ENCODE data around the gene PGLYRP1.
A peak's percentile ranks its signal among the peaks of the same experiment; 100 is the strongest.

The PGLYRP1 gene

GRCh38 chr19:46009530-46010510, 13.0 kb downstream of the PGLYRP1 start:
- no peak overlapping the region for H3K27ac ChIP-seq
- DNase-seq (ENCODE audit: low read depth, low spot score) = no peak

DNA sequence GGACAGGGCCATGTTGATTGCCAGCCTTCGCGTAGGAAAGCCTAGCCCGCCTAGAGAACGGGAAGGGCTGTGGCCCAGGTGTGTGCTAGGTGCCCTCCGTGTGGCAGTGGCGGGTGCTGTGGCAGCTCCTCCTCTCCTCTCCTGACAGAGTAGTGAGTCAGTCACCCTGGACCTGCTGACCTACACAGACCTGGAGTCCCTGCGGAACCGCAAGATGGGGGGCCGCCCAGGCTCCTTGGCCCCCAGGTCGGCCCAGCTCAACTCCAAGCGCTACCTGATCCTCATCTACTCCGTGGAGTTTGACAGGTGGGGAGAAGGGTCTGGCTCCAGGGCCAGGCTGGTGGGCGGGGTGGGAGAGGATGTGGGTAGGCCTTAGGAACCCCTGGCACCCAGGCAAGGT, 16.4 kb downstream of the PGLYRP1 start:
- DNase-seq (ENCODE audit: low read depth, low spot score) = no peak
- H3K27ac ChIP-seq = no peak overlapping the region

- no peak for DNase-seq (ENCODE audit: low read depth, low spot score)
- no peak overlapping the region for H3K27ac ChIP-seq
Measured at GRCh38 chr19:46002678-46003275, 20.1 kb downstream of the PGLYRP1 start.

DNA sequence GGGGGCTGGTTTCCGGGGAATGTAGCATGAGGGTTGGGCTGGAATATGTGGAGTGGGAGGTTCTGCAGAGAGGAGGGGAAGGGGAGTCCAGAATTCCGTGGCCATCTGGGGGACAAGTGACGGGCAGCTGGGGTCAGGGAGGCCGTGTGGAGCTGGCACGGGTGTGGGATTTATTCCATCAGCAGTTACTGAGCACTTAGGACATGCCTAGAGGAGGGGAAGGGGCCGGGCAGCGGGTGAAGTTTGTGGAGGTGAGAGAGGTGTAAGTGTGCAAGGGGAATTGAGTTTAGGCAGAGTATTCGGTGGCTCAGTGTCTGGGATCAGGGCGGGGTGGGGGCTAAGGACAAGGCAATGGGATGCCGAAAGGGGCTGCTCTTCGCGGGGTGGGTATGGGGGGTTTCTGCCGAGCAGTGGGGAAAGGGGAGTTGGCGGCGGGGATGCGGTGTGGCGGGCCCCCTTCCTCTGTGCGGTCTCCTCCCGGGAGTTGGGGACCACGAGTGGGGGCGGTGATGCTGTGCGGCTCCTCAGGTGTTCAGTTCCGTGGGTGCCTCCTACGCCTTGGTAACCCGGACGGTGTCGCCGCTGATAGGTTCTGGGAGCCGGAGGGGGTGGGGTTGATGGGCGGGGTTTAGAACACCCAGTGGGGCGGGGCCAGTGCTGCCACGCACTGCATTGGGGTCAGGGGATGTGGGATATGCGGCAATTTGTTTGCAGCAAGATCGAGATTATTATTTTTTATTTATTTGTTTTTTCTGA, 22.2 kb downstream of the PGLYRP1 start:
- H3K27ac ChIP-seq = no peak overlapping the region
- DNase-seq (ENCODE audit: low read depth, low spot score) = no peak

GRCh38 chr19:45999653-46000121, 23.2 kb downstream of the PGLYRP1 start:
- no peak for DNase-seq (ENCODE audit: low read depth, low spot score)
- no peak overlapping the region for H3K27ac ChIP-seq

DNA sequence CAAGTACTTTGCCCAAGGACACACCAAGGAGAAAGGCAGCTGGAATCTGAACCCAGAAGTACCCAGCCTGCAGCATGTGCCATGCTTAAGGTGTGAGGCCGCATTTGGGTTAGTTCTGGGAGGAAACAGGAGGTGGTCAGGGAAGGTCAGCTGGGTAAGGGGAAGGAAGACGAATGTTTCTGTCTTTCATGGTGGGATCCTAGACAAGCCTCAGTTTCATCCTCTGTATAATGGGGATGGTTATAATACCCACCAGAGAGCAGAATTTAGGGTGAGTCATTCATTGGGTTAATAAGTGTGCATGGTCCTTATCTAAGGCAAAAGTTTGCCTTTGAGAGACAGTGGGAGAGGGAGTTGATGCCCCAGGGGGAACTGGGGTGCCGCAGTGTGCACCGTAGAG, 24.0 kb downstream of the PGLYRP1 start:
- DNase-seq (ENCODE audit: low read depth, low spot score) = no peak
- no peak overlapping the region for H3K27ac ChIP-seq

DNA sequence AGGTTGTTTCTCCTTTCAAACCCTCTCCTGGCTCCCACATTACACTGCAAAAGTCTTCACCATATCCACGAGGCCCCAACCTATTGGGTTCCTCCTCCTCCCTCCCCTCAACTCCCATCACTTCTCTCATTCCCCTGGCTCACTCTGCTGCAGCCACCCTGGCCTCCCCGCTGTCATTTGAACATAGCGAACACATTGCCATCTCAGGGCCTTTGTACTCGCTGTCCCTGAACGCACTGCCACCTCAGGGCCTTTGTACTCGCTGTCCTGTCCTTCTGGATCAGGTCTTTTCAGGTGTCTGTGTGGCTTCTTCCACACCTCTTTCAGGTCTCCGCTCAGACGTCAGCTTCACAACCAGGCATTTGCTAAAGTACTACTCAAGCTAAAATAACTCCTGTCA, 25.9 kb downstream of the PGLYRP1 start:
- no peak for DNase-seq (ENCODE audit: low read depth, low spot score)
- no peak overlapping the region for H3K27ac ChIP-seq

GRCh38 chr19:45995715-45996385, 27.0 kb downstream of the PGLYRP1 start:
- H3K27ac ChIP-seq = no peak overlapping the region
- DNase-seq (ENCODE audit: low read depth, low spot score) = no peak

DNA sequence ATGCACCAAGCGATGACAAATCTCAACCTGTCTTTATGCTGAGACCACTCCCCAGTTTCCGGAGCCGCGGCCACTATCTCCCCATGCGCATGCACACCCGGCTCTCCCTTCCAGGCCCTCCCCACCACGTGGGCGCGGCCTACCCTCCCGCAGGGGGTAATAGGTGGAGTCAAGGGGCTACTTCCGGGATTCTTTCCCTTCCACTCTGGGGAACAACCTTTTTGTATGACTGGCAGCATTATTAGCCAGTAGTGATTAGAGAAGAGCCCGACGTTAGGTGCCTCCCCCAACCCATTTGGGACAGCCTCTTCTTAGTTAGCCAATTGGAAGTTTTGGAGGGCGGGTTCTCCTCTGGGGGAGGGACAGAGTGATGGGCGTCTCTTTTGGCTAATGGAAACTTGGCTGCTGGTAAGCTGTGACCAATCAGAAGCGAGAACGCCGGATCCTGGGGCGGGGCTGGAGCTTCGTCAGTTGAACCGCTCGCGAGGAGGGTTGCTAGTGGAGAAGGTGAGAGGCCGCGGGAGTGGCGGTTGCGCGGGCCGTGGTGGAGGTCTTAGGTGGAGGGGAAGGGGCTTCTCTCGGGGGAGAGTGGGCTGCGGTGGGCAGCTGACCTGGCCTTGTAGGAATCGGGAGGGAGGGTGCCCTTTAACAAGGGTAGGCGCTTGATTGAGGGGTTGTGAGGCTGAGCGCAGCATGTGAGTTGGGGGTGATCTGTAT, 27.7 kb downstream of the PGLYRP1 start, which contains the start of gene CCDC61:
CCDC61 (plus strand) TSS at position 470 of the 717 bp plus-strand sequence. CDS start 7,552 bp downstream, outside the sequence.
- peak; percentile 96 for DNase-seq (ENCODE audit: low read depth, low spot score)
- H3K27ac ChIP-seq = peak within 1 kb of the TSS; percentile 38

- no peak for DNase-seq (ENCODE audit: low read depth, low spot score)
- H3K27ac ChIP-seq = peak overlapping the region; percentile 38
Measured at GRCh38 chr19:45994456-45994997, 28.3 kb downstream of the PGLYRP1 start.

GRCh38 chr19:45990113-45990728, 32.6 kb downstream of the PGLYRP1 start:
- no peak overlapping the region for H3K27ac ChIP-seq
- DNase-seq (ENCODE audit: low read depth, low spot score) = no peak

GRCh38 chr19:45985321-45985720, 37.5 kb downstream of the PGLYRP1 start:
- DNase-seq (ENCODE audit: low read depth, low spot score) = no peak
- H3K27ac ChIP-seq = no peak overlapping the region

GRCh38 chr19:45981350-45981749, 41.5 kb downstream of the PGLYRP1 start:
- no peak overlapping the region for H3K27ac ChIP-seq
- DNase-seq (ENCODE audit: low read depth, low spot score) = no peak

GRCh38 chr19:45978156-45978555, 44.7 kb downstream of the PGLYRP1 start:
- DNase-seq (ENCODE audit: low read depth, low spot score) = no peak

GRCh38 chr19:45976178-45976577, 46.7 kb downstream of the PGLYRP1 start:
- DNase-seq (ENCODE audit: low read depth, low spot score) = no peak

More at GRCh38 chr19:45978156-45978555, 44.7 kb downstream of the PGLYRP1 start:
- no peak overlapping the region for H3K27ac ChIP-seq

GRCh38 chr19:45975306-45976070, 47.4 kb downstream of the PGLYRP1 start:
- no peak for DNase-seq (ENCODE audit: low read depth, low spot score)
- no peak overlapping the region for H3K27ac ChIP-seq

More at GRCh38 chr19:45976178-45976577, 46.7 kb downstream of the PGLYRP1 start:
- no peak overlapping the region for H3K27ac ChIP-seq

DNA sequence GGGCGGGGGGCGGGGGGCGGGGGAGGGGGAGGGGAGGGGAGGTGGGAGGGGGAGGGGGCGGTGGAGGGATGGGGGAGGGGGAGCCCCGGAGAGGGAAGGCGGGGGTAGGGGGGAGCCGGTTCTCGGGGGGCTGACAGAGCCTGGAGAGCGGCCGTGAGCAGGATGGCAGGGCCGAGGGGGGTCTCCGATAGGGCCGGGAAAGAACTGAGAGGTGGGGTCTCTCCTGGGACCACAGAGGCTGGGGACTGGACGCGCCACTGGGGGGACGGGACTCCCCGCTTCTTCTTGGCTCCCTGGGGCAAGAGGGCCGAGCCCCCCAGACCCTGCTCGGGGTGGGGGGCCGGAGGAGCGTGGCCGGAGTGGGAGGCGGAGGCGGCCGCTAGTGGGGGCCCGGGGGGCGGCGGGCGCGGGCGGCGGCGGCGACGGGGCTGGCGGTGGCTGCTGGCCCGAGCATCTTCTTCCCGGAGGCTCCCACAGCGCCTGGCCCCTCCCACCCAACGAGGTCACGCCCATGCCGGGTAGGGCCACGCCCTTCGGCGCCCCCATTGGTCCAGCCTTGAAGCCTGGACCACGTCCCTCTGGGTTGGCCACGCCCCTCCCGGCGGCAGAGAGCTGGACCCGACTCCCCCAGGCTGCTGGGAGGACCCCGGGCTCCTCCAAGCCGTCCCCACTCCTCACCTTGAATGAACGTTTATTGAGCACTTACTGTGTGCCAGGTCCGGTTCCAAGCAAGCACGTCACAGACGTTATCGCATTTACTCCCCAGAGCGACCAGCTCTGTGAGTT, 49.1 kb downstream of the PGLYRP1 start, which contains the start of gene NOVA2:
NOVA2 (minus strand) TSS at position 313 of the 786 bp plus-strand sequence. CDS start 514 bp downstream, outside the sequence.
- H3K27ac ChIP-seq = no peak within 1 kb of the TSS
- no peak for DNase-seq (ENCODE audit: low read depth, low spot score)
